Heart left ventricle (tissue), 13 donors: ENCODE results near the gene ERICH6B.
"Not testable (repeated sequence)": the region's sequence is repeated elsewhere in the genome, so short reads cannot be mapped to it uniquely, and the experiment has no call there.

Experiments
- CTCF ChIP-seq, 12 donors: fragments of 200-600 bp; sonication (generic) in 4 of 12; IDR thresholded peaks; one replicate each; pipeline versions ENCODE4 v1.5.0 to v1.8.0; 2018 to 2022; ENCODE audit warnings: antibody characterized with exemption in 12 of 12, mild to moderate bottlenecking in 5 of 12
- POLR2A ChIP-seq, 2 donors: fragments of 450-650 bp; IDR thresholded peaks; one replicate each; pipeline ENCODE4 v1.6.1; 2017; ENCODE audit warnings: antibody characterized with exemption in 2 of 2, mild to moderate bottlenecking in 2 of 2, moderate library complexity in 2 of 2
- donor health status: ischemic (EF 13 %, LVEDD 7.1; RV severe dilation, severe dysfunction).
- donor health status: DM: no; HTN: yes; CAD: no.
- donor health status: DM: no; HTN: no; CAD: no.
- donor health status: ischemic (EF 25% LVEDD 6.9; RV normal size, moderate dysfunction).
- donor health status: ischemic (EF 25% LVEDD 5.7; RV mildly dilated, moderate dysfunction).
- donor health status: ischemic (EF 35%, LVEDD 5.7; RV mildly dilated, moderate dysfunction).
- donor health status: nonischemic (EF 11% LVEDD 7.7; RV severe dilation, severe dysfunction).
- donor health status: DM: yes; HTN: yes; CAD: no.
- donor health status: PGD.
- donor health status: ischemic (EF 29% LVEDD 5.4; RV normal size, mild dysfunction).
- donor health status: nonischemic (EF 23%, LVEDD 6.1; RV moderate dilation, normal function).

GRCh38 chr13:45660458-45660857, 44.9 kb upstream of the ERICH6B start:
- not testable (repeated sequence) for TF ChIP-seq CTCF, POLR2A (IDR thresholded peaks at IDR 0.05)
